Stomach (tissue), 4 donors: Measurements from ENCODE around the gene HCFC1R1.

ENCODE experiments used
- POLR2AphosphoS5 ChIP-seq, 3 donors: sonication (generic); formaldehyde crosslinking; IDR thresholded peaks; one replicate each; pipeline ENCODE4 v1.6.1; 2016; ENCODE audit warnings: antibody characterized with exemption in 3 of 3
- TF ChIP-seq, protein P1 (sequence below), 7 experiments: fragments of 450-650 bp in 4 of 7; fragments of 200-600 bp in 3 of 7; sonication (generic) in 3 of 7; IDR thresholded peaks; one replicate each; pipeline ENCODE4 v1.5.1; 2016 to 2019; ENCODE audit warnings: antibody characterized with exemption in 7 of 7, control low read depth in 2 of 7, mild to moderate bottlenecking in 1 of 7

DNA sequence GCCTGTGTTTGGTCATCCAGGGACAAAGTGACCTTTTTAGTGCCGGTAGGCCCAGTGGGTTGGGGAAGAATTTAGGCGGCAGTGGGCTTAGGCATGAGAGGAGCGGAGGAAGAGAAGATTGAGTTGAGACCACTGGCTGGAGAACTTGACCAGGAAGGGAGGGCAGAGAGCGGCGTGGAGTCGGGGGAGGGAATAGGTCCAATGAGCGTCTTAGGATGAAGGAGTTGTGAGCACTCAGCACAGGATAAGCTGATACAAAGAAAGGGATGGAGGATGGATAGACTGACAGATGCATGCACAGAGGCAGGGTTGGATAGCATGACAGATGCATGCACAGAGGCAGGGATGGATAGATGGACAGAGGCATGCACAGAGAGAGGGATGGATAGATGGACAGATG, 49.7 kb upstream of the HCFC1R1 start:
- TF ChIP-seq POLR2AphosphoS5 (IDR thresholded peaks at IDR 0.05): no peak
- TF ChIP-seq, protein P1, sequence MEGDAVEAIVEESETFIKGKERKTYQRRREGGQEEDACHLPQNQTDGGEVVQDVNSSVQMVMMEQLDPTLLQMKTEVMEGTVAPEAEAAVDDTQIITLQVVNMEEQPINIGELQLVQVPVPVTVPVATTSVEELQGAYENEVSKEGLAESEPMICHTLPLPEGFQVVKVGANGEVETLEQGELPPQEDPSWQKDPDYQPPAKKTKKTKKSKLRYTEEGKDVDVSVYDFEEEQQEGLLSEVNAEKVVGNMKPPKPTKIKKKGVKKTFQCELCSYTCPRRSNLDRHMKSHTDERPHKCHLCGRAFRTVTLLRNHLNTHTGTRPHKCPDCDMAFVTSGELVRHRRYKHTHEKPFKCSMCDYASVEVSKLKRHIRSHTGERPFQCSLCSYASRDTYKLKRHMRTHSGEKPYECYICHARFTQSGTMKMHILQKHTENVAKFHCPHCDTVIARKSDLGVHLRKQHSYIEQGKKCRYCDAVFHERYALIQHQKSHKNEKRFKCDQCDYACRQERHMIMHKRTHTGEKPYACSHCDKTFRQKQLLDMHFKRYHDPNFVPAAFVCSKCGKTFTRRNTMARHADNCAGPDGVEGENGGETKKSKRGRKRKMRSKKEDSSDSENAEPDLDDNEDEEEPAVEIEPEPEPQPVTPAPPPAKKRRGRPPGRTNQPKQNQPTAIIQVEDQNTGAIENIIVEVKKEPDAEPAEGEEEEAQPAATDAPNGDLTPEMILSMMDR (IDR thresholded peaks at IDR 0.05): no peak
